ENCODE data around the gene MMRN2.
A peak's percentile ranks its signal among the peaks of the same experiment; 100 is the strongest.

MMRN2 gene

GRCh38 chr10:86962981-86963310, 5.5 kb upstream of the MMRN2 start:
- TF ChIP-seq NFIC (IDR thresholded peaks at IDR 0.05): no peak
- TF ChIP-seq RAD21 (IDR thresholded peaks at IDR 0.05; ENCODE audit: low read depth): no peak
- no peak for TF ChIP-seq EP300 (IDR thresholded peaks at IDR 0.05; ENCODE audit: borderline replicate concordance)
- TF ChIP-seq YY1 (IDR thresholded peaks at IDR 0.05; ENCODE audit: low read depth): no peak
- no peak for TF ChIP-seq EGR1 (IDR thresholded peaks at IDR 0.05)
- TF ChIP-seq MAX (IDR thresholded peaks at IDR 0.05): no peak
- no peak for TF ChIP-seq FOXM1 (IDR thresholded peaks at IDR 0.05; ENCODE audit: borderline replicate concordance, low read depth)

- TF ChIP-seq, protein P1, sequence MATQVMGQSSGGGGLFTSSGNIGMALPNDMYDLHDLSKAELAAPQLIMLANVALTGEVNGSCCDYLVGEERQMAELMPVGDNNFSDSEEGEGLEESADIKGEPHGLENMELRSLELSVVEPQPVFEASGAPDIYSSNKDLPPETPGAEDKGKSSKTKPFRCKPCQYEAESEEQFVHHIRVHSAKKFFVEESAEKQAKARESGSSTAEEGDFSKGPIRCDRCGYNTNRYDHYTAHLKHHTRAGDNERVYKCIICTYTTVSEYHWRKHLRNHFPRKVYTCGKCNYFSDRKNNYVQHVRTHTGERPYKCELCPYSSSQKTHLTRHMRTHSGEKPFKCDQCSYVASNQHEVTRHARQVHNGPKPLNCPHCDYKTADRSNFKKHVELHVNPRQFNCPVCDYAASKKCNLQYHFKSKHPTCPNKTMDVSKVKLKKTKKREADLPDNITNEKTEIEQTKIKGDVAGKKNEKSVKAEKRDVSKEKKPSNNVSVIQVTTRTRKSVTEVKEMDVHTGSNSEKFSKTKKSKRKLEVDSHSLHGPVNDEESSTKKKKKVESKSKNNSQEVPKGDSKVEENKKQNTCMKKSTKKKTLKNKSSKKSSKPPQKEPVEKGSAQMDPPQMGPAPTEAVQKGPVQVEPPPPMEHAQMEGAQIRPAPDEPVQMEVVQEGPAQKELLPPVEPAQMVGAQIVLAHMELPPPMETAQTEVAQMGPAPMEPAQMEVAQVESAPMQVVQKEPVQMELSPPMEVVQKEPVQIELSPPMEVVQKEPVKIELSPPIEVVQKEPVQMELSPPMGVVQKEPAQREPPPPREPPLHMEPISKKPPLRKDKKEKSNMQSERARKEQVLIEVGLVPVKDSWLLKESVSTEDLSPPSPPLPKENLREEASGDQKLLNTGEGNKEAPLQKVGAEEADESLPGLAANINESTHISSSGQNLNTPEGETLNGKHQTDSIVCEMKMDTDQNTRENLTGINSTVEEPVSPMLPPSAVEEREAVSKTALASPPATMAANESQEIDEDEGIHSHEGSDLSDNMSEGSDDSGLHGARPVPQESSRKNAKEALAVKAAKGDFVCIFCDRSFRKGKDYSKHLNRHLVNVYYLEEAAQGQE (IDR thresholded peaks at IDR 0.05; ENCODE audit: low read depth): no peak
- no peak for TF ChIP-seq TAF1 (IDR thresholded peaks at IDR 0.05; ENCODE audit: low read depth)
- no peak for TF ChIP-seq CEBPB (IDR thresholded peaks at IDR 0.05)
- TF ChIP-seq EP300 (IDR thresholded peaks at IDR 0.05; ENCODE audit: borderline replicate concordance): no peak
- TF ChIP-seq MAX (IDR thresholded peaks at IDR 0.05): no peak
- no peak for TF ChIP-seq ZBTB7A (IDR thresholded peaks at IDR 0.05; ENCODE audit: low read depth)
- no peak for TF ChIP-seq TCF12 (IDR thresholded peaks at IDR 0.05; ENCODE audit: low read depth)
- TF ChIP-seq EGR1 (IDR thresholded peaks at IDR 0.05): no peak
- no peak for TF ChIP-seq FOXM1 (IDR thresholded peaks at IDR 0.05; ENCODE audit: borderline replicate concordance, low read depth)
- TF ChIP-seq NFIC (IDR thresholded peaks at IDR 0.05): no peak
These were observed 4.9 kb upstream of the MMRN2 start for GRCh38 chr10:86962136-86962980.

DNA sequence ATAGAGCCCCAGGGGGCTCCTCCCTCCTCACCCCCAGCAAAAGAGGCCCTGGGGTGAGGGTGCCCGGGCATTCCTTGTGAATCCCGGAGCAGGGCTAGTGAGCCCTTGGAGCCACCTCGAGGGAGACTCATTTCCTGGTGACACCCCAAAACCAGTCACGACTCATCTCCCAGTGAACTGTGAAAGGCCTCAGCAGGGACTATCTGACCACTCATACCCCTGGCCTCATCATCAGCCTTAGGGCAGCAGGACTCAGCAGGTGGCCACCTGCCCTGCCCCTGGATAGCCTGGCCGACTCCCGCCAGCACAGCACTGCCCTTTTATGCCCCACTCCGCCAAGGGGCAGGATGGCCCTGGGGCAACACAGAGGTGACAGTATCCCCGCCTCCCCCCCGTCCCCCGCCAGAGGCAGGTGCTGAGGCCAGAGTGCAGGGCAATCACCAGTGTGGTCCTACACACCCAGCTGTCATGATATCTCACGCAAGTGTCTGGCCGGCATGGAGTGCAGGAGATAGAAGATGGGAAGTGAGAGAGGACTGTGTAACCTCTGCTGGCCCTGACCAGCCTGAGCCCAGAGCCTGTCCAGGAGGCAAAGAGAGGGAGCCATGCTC, 4.2 kb upstream of the MMRN2 start:
- no peak for TF ChIP-seq CREB1 (IDR thresholded peaks at IDR 0.05; ENCODE audit: low read depth)
- no peak for TF ChIP-seq TAF1 (IDR thresholded peaks at IDR 0.05; ENCODE audit: low read depth)
- TF ChIP-seq, protein P1 (IDR thresholded peaks at IDR 0.05; ENCODE audit: low read depth): no peak
- no peak for TF ChIP-seq FOXM1 (IDR thresholded peaks at IDR 0.05; ENCODE audit: borderline replicate concordance, low read depth)
- TF ChIP-seq MAX (IDR thresholded peaks at IDR 0.05): no peak

DNA sequence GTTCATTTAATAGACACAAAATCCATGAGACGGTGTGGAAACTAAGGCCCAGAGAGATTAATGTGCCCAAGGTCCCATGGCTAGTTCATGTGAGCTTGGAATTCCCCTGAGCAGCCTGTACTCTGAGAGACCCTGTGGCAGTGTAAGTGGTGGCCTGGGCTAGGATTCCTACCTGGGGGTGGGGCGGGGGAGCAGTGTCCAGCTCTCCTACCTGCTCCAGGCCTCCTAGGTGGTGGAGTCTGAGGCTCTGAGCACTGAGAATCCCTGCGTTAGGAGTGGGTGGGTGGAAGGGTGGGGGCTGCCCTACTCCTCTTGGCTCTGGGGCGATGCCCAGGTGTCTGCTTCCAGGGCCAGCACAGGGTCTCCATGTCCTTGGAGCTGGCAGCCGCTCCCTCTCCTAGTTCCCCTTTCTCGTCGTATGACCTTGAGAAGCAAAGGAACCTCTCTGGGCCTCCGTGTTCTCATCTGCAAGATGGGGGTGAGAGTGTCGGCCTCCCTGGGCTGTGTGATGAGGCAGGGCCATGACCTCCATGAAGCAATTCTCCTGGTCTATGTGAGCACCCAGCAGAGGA, 3.5 kb upstream of the MMRN2 start:
- TF ChIP-seq TCF12 (IDR thresholded peaks at IDR 0.05; ENCODE audit: low read depth) (no peak), EGR1 (IDR thresholded peaks at IDR 0.05) (no peak), TAF1 (IDR thresholded peaks at IDR 0.05; ENCODE audit: low read depth) (no peak)

DNA sequence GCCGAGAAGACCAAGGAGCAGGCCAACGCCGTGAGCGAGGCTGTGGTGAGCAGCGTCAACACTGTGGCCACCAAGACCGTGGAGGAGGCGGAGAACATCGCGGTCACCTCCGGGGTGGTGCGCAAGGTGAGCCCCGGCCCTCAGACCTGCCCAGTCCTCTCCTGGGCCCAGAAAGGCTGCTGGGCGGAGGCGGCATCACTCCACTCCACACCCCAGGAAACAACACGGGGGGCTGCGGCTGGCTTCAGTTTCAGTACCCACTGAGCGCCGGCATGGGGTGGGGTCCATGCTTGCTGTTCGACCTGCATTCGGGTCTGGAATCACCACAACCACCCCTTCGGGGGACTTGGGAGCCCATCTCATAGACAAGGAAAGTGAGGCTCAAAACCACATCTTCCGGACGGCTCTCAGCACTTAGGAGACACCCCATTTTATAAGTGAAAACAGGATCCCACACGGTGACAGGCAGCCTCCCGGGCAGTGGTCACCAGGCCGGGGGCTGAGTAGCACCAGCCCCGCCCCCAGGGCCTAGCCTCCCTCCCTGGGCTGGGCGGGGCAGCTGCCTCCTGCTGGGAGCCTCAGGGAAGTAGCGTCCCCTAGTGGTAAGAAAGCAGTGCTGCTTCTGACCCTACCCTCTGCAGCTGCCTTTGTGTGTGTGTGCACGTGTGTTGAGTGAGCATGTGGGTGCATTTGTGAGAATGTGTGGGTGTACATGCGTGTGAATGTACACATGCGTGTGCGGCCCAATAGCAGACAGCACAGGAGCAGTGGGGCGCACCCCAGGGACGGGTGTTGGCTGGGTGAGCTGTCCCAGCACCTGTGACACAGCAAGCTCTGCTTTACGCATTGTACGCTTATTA, 2.8 kb upstream of the MMRN2 start:
- TF ChIP-seq, protein P2, sequence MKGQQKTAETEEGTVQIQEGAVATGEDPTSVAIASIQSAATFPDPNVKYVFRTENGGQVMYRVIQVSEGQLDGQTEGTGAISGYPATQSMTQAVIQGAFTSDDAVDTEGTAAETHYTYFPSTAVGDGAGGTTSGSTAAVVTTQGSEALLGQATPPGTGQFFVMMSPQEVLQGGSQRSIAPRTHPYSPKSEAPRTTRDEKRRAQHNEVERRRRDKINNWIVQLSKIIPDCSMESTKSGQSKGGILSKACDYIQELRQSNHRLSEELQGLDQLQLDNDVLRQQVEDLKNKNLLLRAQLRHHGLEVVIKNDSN (IDR thresholded peaks at IDR 0.05): 0 out of 2 replicates have a peak, but pooled peaks have one; percentile 19
- TF ChIP-seq EP300 (IDR thresholded peaks at IDR 0.05; ENCODE audit: borderline replicate concordance): no peak
- TF ChIP-seq ZBTB7A (IDR thresholded peaks at IDR 0.05; ENCODE audit: low read depth): peak; percentile 44; the same call in 1 of the 2 replicates
- TF ChIP-seq RAD21 (IDR thresholded peaks at IDR 0.05; ENCODE audit: low read depth): peak; percentile 86
- TF ChIP-seq MAX (IDR thresholded peaks at IDR 0.05): peak; percentile 67; the same call in 1 of the 2 replicates

DNA sequence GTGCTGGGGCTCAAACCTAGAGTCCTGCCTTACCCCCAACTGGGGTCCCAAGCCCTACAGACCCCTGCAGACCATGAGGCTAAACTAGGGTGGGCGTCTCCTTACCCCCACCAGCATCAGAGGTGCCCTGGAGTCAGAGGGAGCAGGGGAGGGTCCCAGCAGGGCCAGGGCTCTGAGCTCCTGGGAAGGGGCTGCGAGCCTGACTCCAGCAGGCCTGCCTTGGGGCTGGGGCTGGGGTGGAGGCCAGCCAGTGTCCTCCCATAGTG, 2.3 kb upstream of the MMRN2 start:
- TF ChIP-seq ZBTB7A (IDR thresholded peaks at IDR 0.05; ENCODE audit: low read depth) (no peak), TAF1 (IDR thresholded peaks at IDR 0.05; ENCODE audit: low read depth) (no peak), YY1 (IDR thresholded peaks at IDR 0.05; ENCODE audit: low read depth) (no peak), RAD21 (IDR thresholded peaks at IDR 0.05; ENCODE audit: low read depth) (no peak), TCF12 (IDR thresholded peaks at IDR 0.05; ENCODE audit: low read depth) (no peak), EGR1 (IDR thresholded peaks at IDR 0.05) (no peak), TEAD4 (IDR thresholded peaks at IDR 0.05) (no peak), EP300 (IDR thresholded peaks at IDR 0.05; ENCODE audit: borderline replicate concordance) (no peak), MAX (IDR thresholded peaks at IDR 0.05) (no peak), CEBPB (IDR thresholded peaks at IDR 0.05) (no peak), FOXM1 (IDR thresholded peaks at IDR 0.05; ENCODE audit: borderline replicate concordance, low read depth) (no peak), NFIC (IDR thresholded peaks at IDR 0.05) (no peak), CREB1 (IDR thresholded peaks at IDR 0.05; ENCODE audit: low read depth) (no peak)
- TF ChIP-seq, protein P2 (IDR thresholded peaks at IDR 0.05): no peak
- TF ChIP-seq, protein P1 (IDR thresholded peaks at IDR 0.05; ENCODE audit: low read depth): no peak

Data from Ishikawa (cell line).